ENCODE results near the gene BPIFB6. TPM values are rescaled to one million over a fixed set of nuclear protein-coding genes. Genes with fewer than 3 reads are reported as not detected.

The BPIFB6 gene
- total RNA-seq, 1 experiment from 2014 or later = not detected

GRCh38 chr20:33032555-33032954 is 1.1 kb downstream of the BPIFB6 start:
- Histone ChIP-seq H3K36me3 (ENCODE audit: low read depth) (no peaks in the 10 kb centered on the region), H3K4me2 (no peak overlapping the region), H3K4me3 (no peak overlapping the region), H3K27ac (no peak overlapping the region), H3K9me3 (ENCODE audit: insufficient read depth, low read depth) (no peaks in the 10 kb centered on the region), H4K20me1 (ENCODE audit: insufficient read depth) (no peaks in the 10 kb centered on the region), H3K79me2 (ENCODE audit: low read depth) (no peaks in the 10 kb centered on the region), H3K9me2 (ENCODE audit: insufficient read depth) (no peaks in the 10 kb centered on the region), H3K27me3 (ENCODE audit: insufficient read depth, low read depth) (peaks cover 98% of the 10 kb centered on the region), H3K4me1 (replicated peaks; ENCODE audit: insufficient read depth) (no peaks in the 10 kb centered on the region), H3F3A (ENCODE audit: insufficient read depth, low read depth) (no peaks in the 10 kb centered on the region), H2AFZ (no peak overlapping the region)
- DNase-seq = no peak
- TF ChIP-seq CTCF (conservative IDR thresholded peaks at IDR 0.05) = no peak
- no peak for TF ChIP-seq EZH2 (IDR thresholded peaks at IDR 0.05; ENCODE audit: low read depth)
- ChIA-PET POLR2A (ENCODE audit: unreplicated experiment) (no interaction called here), CTCF (no interaction called here)
- intact Hi-C loops (cut with micrococcal nuclease; ENCODE audit: unreplicated experiment) = no loop called here
- no TSS peak for BruUV-seq (replicated peaks)

- intact Hi-C loops (cut with micrococcal nuclease; ENCODE audit: unreplicated experiment) = no loop called here
- TF ChIP-seq EZH2 (IDR thresholded peaks at IDR 0.05; ENCODE audit: low read depth) (no peak), CTCF (conservative IDR thresholded peaks at IDR 0.05) (no peak)
Measured at GRCh38 chr20:33033381-33033780, 1.9 kb downstream of the BPIFB6 start.

GRCh38 chr20:33034115-33034514 is 2.7 kb downstream of the BPIFB6 start:
- Histone ChIP-seq H3K4me1 (replicated peaks; ENCODE audit: insufficient read depth) (no peaks in the 10 kb centered on the region), H3K79me2 (ENCODE audit: low read depth) (no peaks in the 10 kb centered on the region), H4K20me1 (ENCODE audit: insufficient read depth) (no peaks in the 10 kb centered on the region), H3K27ac (no peak overlapping the region), H2AFZ (no peak overlapping the region), H3K4me3 (no peak overlapping the region), H3F3A (ENCODE audit: insufficient read depth, low read depth) (no peaks in the 10 kb centered on the region), H3K4me2 (no peak overlapping the region), H3K9me2 (ENCODE audit: insufficient read depth) (no peaks in the 10 kb centered on the region), H3K27me3 (ENCODE audit: insufficient read depth, low read depth) (peaks cover 99% of the 10 kb centered on the region), H3K9me3 (ENCODE audit: insufficient read depth, low read depth) (no peaks in the 10 kb centered on the region), H3K36me3 (ENCODE audit: low read depth) (no peaks in the 10 kb centered on the region)
- TF ChIP-seq EZH2 (IDR thresholded peaks at IDR 0.05; ENCODE audit: low read depth) (no peak), CTCF (conservative IDR thresholded peaks at IDR 0.05) (no peak)
- no peak for DNase-seq
- ChIA-PET POLR2A (ENCODE audit: unreplicated experiment) (no interaction called here), CTCF (no interaction called here)
- BruUV-seq (replicated peaks) = no TSS peak
- intact Hi-C loops (cut with micrococcal nuclease; ENCODE audit: unreplicated experiment) = no loop called here

More at GRCh38 chr20:33033381-33033780, 1.9 kb downstream of the BPIFB6 start:
- Histone ChIP-seq H3K9me3 (ENCODE audit: insufficient read depth, low read depth) (no peaks in the 10 kb centered on the region), H3K4me2 (no peak overlapping the region), H3K4me1 (replicated peaks; ENCODE audit: insufficient read depth) (no peaks in the 10 kb centered on the region), H3F3A (ENCODE audit: insufficient read depth, low read depth) (no peaks in the 10 kb centered on the region), H3K4me3 (no peak overlapping the region), H3K79me2 (ENCODE audit: low read depth) (no peaks in the 10 kb centered on the region), H3K36me3 (ENCODE audit: low read depth) (no peaks in the 10 kb centered on the region), H3K27ac (no peak overlapping the region), H3K27me3 (ENCODE audit: insufficient read depth, low read depth) (peaks cover 99% of the 10 kb centered on the region), H3K9me2 (ENCODE audit: insufficient read depth) (no peaks in the 10 kb centered on the region), H2AFZ (no peak overlapping the region), H4K20me1 (ENCODE audit: insufficient read depth) (no peaks in the 10 kb centered on the region)
- ChIA-PET POLR2A (ENCODE audit: unreplicated experiment) (no interaction called here), CTCF (no interaction called here)
- DNase-seq = no peak
- no TSS peak for BruUV-seq (replicated peaks)
